Measurements from ENCODE around the gene TMEM109.

TMEM109 gene

GRCh38 chr11:60873533-60873932 lies 40.4 kb upstream of the TMEM109 start:
- no peak for DNase-seq (ENCODE audit: low read depth)
- H3K4me3 ChIP-seq (ENCODE audit: low read depth, low read length) = no peak overlapping the region
- TF ChIP-seq CTCF (IDR thresholded peaks at IDR 0.05; ENCODE audit: insufficient read depth, low read depth, low read length, missing control alignments) = no peak

GRCh38 chr11:60874421-60875365 lies 39.3 kb upstream of the TMEM109 start:
- no peak overlapping the region for H3K4me3 ChIP-seq (ENCODE audit: low read depth, low read length)
- no peak for TF ChIP-seq CTCF (IDR thresholded peaks at IDR 0.05; ENCODE audit: insufficient read depth, low read depth, low read length, missing control alignments)
- DNase-seq (ENCODE audit: low read depth) = no peak

- no peak overlapping the region for H3K4me3 ChIP-seq (ENCODE audit: low read depth, low read length)
- no peak for DNase-seq (ENCODE audit: low read depth)
- no peak for TF ChIP-seq CTCF (IDR thresholded peaks at IDR 0.05; ENCODE audit: insufficient read depth, low read depth, low read length, missing control alignments)
Measured at GRCh38 chr11:60875366-60876167, 38.4 kb upstream of the TMEM109 start.

- TF ChIP-seq CTCF (IDR thresholded peaks at IDR 0.05; ENCODE audit: insufficient read depth, low read depth, low read length, missing control alignments) = no peak
- H3K4me3 ChIP-seq (ENCODE audit: low read depth, low read length) = no peak overlapping the region
- no peak for DNase-seq (ENCODE audit: low read depth)
Measured at GRCh38 chr11:60876168-60876485, 37.8 kb upstream of the TMEM109 start.

GRCh38 chr11:60878245-60879101 lies 35.5 kb upstream of the TMEM109 start:
- DNase-seq (ENCODE audit: low read depth) = no peak
- no peak for TF ChIP-seq CTCF (IDR thresholded peaks at IDR 0.05; ENCODE audit: insufficient read depth, low read depth, low read length, missing control alignments)

GRCh38 chr11:60879104-60879503 lies 34.9 kb upstream of the TMEM109 start:
- DNase-seq (ENCODE audit: low read depth) = no peak
- TF ChIP-seq CTCF (IDR thresholded peaks at IDR 0.05; ENCODE audit: insufficient read depth, low read depth, low read length, missing control alignments) = no peak
- H3K4me3 ChIP-seq (ENCODE audit: low read depth, low read length) = no peak overlapping the region

More at GRCh38 chr11:60878245-60879101, 35.5 kb upstream of the TMEM109 start:
- no peak overlapping the region for H3K4me3 ChIP-seq (ENCODE audit: low read depth, low read length)
